PC-3 (cell line): Measurements from ENCODE around the gene DOC2A. TPM values are rescaled to one million over a fixed set of nuclear protein-coding genes. Genes with fewer than 3 reads are reported as not detected.
A peak's percentile ranks its signal among the peaks of the same experiment; 100 is the strongest.

Experiments used
- ATAC-seq: fragments of 200-7000 bp; cut with Tn5 transposase; 2 replicates; pipeline ENCODE4 v1.9.1; 2020; ENCODE audit warnings: mild to moderate bottlenecking, moderate library complexity
- BruUV-seq: library from RNA; stranded (reverse); fragments of 400-500 nt; replicated peaks from 2 replicates; lab custom pipeline; 2021; lab: Mats Ljungman, UMichigan
- CTCF ChIA-PET: fragments of 300-600 bp; sonication (Branson Sonifier 250); formaldehyde crosslinking; loops from one replicate; lab custom pipeline; 2022; ENCODE audit warnings: antibody characterized with exemption; lab: Charles Lee
- POLR2A ChIA-PET: fragments of 300-600 bp; sonication (Branson Sonifier 250); formaldehyde crosslinking; loops from one replicate; lab custom pipeline; 2022; ENCODE audit warnings: antibody characterized with exemption; ENCODE audit not compliant: unreplicated experiment; lab: Charles Lee
- DNase-seq: peaks from one replicate; pipeline ENCODE4 v3.0.0-alpha.2; 2015
- H2AFZ ChIP-seq: fragments of 300-600 bp; sonication (generic); 2 replicates; pipeline ENCODE4 v1.6.0; 2016; ENCODE audit warnings: antibody characterized with exemption, low read length
- H3F3A ChIP-seq: fragments of 300-600 bp; sonication (generic); one replicate; pipeline ENCODE4 v1.6.0; 2017; ENCODE audit warnings: antibody characterized with exemption, low read length, control low read depth, mild to moderate bottlenecking; ENCODE audit not compliant: unreplicated experiment
- H3K27ac ChIP-seq: fragments of 300-600 bp; sonication (generic); 2 replicates; pipeline ENCODE4 v1.5.1; 2016; ENCODE audit warnings: mild to moderate bottlenecking, low read length
- H3K27me3 ChIP-seq: fragments of 300-600 bp; sonication (generic); 2 replicates; pipeline ENCODE4 v1.6.1; 2016; ENCODE audit warnings: low read length, mixed read lengths
- H3K36me3 ChIP-seq: fragments of 300-600 bp; sonication (generic); 2 replicates; pipeline ENCODE4 v1.6.1; 2016; ENCODE audit warnings: low read depth, mixed run types, low read length, mixed read lengths
- H3K4me1 ChIP-seq: fragments of 300-600 bp; sonication (generic); 2 replicates; pipeline ENCODE4 v1.5.1; 2016; ENCODE audit warnings: low read length; ENCODE audit not compliant: insufficient read depth
- H3K4me2 ChIP-seq: fragments of 300-600 bp; sonication (generic); 2 replicates; pipeline ENCODE4 v1.6.0; 2016; ENCODE audit warnings: low read length
- H3K4me3 ChIP-seq: fragments of 300-600 bp; sonication (generic); 2 replicates; pipeline ENCODE4 v1.5.1; 2016; ENCODE audit warnings: mild to moderate bottlenecking, low read length, mixed read lengths
- H3K79me2 ChIP-seq: fragments of 300-600 bp; sonication (generic); 2 replicates; pipeline ENCODE4 v1.6.1; 2017; ENCODE audit warnings: low read length, mixed read lengths
- H3K9ac ChIP-seq: fragments of 300-600 bp; sonication (generic); 2 replicates; pipeline ENCODE4 v1.6.0; 2016; ENCODE audit warnings: mild to moderate bottlenecking, low read length
- H3K9me2 ChIP-seq: fragments of 300-600 bp; sonication (generic); replicated peaks from 2 replicates; pipeline ENCODE4 v1.6.1; 2016; ENCODE audit warnings: mixed run types, low read length, mixed read lengths
- H3K9me3 ChIP-seq: fragments of 300-600 bp; sonication (generic); 2 replicates; pipeline ENCODE4 v1.6.1; 2016; ENCODE audit warnings: low read length, mixed read lengths
- H4K20me1 ChIP-seq: fragments of 300-600 bp; sonication (generic); 2 replicates; pipeline ENCODE4 v1.6.1; 2016; ENCODE audit warnings: low read length, mixed read lengths
- CTCF ChIP-seq: fragments of 300-600 bp; sonication (generic); conservative IDR thresholded peaks from 2 replicates; pipeline ENCODE4 v1.5.1; 2017; ENCODE audit warnings: antibody characterized with exemption, low read depth, mild to moderate bottlenecking, low read length
- EZH2 ChIP-seq: fragments of 300-600 bp; sonication (generic); IDR thresholded peaks from one replicate; pipeline ENCODE4 v1.6.1; 2017; ENCODE audit warnings: antibody characterized with exemption, mild to moderate bottlenecking, low read length; ENCODE audit not compliant: unreplicated experiment
- EZH2phosphoT487 ChIP-seq: fragments of 300-600 bp; sonication (generic); IDR thresholded peaks from 2 replicates; pipeline ENCODE4 v1.6.1; 2018; ENCODE audit warnings: mild to moderate bottlenecking, antibody characterized with exemption, low read length, borderline replicate concordance
- intact Hi-C: fragments of 100-400 bp; cut with micrococcal nuclease; formaldehyde crosslinking; loops from 2 replicates; pipeline ENCODE4 v1.9.0; 2023
- total RNA-seq: library from RNA; depleted of rRNA; stranded (reverse); fragments of >200 nt; gene quantifications from 2 replicates; pipeline ENCODE4 v1.2.3, GENCODE V29; 2014

Gene DOC2A
- total RNA-seq, 1 experiment from 2014 or later = 4.6 TPM

GRCh38 chr16:30005341-30006094 is 5.3 kb downstream of the DOC2A start:
- BruUV-seq = no TSS peak
- intact Hi-C loops = no loop called here
- ChIA-PET POLR2A (no interaction called here), CTCF (interaction anchor here (0.5 to 0.6 kb wide), 4 partner anchors 9 to 181 kb away, joined by 3 to 7 read pairs (median 4); partner anchors contain the start of gene SEZ6L2)
- no peaks in the 10 kb centered on the region for H3F3A ChIP-seq
- H3K4me3 ChIP-seq = no peak overlapping the region
- no peaks in the 10 kb centered on the region for H3K9me3 ChIP-seq
- no peak overlapping the region for H2AFZ ChIP-seq
- H4K20me1 ChIP-seq = no peaks in the 10 kb centered on the region
- H3K27me3 ChIP-seq = no peaks in the 10 kb centered on the region
- TF ChIP-seq EZH2 (no peak), CTCF (peak; percentile 81), EZH2phosphoT487 (no peak)
- H3K79me2 ChIP-seq = no peaks in the 10 kb centered on the region
- H3K4me2 ChIP-seq = no peak overlapping the region
- H3K27ac ChIP-seq = no peak overlapping the region
- peak; percentile 32 for DNase-seq
- no peaks in the 10 kb centered on the region for H3K9me2 ChIP-seq
- H3K9ac ChIP-seq = no peak overlapping the region
- peak; percentile 53 for ATAC-seq
- H3K4me1 ChIP-seq = no peaks in the 10 kb centered on the region
- no peaks in the 10 kb centered on the region for H3K36me3 ChIP-seq

- Histone ChIP-seq H3K9ac (no peak overlapping the region), H3F3A (no peaks in the 10 kb centered on the region), H3K27ac (no peak overlapping the region), H3K4me1 (no peaks in the 10 kb centered on the region), H3K9me3 (no peaks in the 10 kb centered on the region), H3K27me3 (no peaks in the 10 kb centered on the region), H3K36me3 (no peaks in the 10 kb centered on the region), H3K79me2 (no peaks in the 10 kb centered on the region), H3K4me3 (no peak overlapping the region), H4K20me1 (no peaks in the 10 kb centered on the region), H3K9me2 (no peaks in the 10 kb centered on the region), H2AFZ (no peak overlapping the region), H3K4me2 (no peak overlapping the region)
- CTCF ChIA-PET = interaction anchor here (0.6 kb wide), 2 partner anchors 8 to 29 kb away, joined by 3 to 4 read pairs; no protein-coding TSS in a partner anchor
- peak; percentile 52 for ATAC-seq
- no peak for DNase-seq
- intact Hi-C loops = no loop called here
- TF ChIP-seq EZH2phosphoT487 = no peak
- TF ChIP-seq EZH2 = no peak
- no peak for TF ChIP-seq CTCF
- BruUV-seq = no TSS peak
- POLR2A ChIA-PET = no interaction called here
Observed at GRCh38 chr16:30004811-30005242, 6.0 kb downstream of the DOC2A start.

- Histone ChIP-seq H3F3A (no peaks in the 10 kb centered on the region), H3K36me3 (no peaks in the 10 kb centered on the region), H3K4me3 (no peak overlapping the region), H3K4me2 (no peak overlapping the region), H3K9me2 (no peaks in the 10 kb centered on the region), H3K4me1 (no peaks in the 10 kb centered on the region), H3K79me2 (no peaks in the 10 kb centered on the region), H3K27me3 (no peaks in the 10 kb centered on the region), H2AFZ (no peak overlapping the region), H3K9ac (no peak overlapping the region), H3K9me3 (no peaks in the 10 kb centered on the region), H3K27ac (no peak overlapping the region), H4K20me1 (no peaks in the 10 kb centered on the region)
- ATAC-seq = no peak
- intact Hi-C loops = no loop called here
- ChIA-PET POLR2A (no interaction called here), CTCF (no interaction called here)
- no TSS peak for BruUV-seq
- DNase-seq = no peak
- no peak for TF ChIP-seq EZH2
- TF ChIP-seq CTCF = no peak
- no peak for TF ChIP-seq EZH2phosphoT487
Observed at GRCh38 chr16:30004424-30004776, 6.4 kb downstream of the DOC2A start.
